Measurements from ENCODE around the gene IFITM5.
"Not testable (repeated sequence)": the region's sequence is repeated elsewhere in the genome, so short reads cannot be mapped to it uniquely, and the experiment has no call there.

The IFITM5 gene

GRCh38 chr11:315516-315994, 16.2 kb upstream of the IFITM5 start:
- Histone ChIP-seq H3K4me1 (ENCODE audit: control insufficient read depth, insufficient read depth, low read length) (peaks cover 27% of the 10 kb centered on the region), H3K9me3 (ENCODE audit: control insufficient read depth, low read length) (no peaks in the 10 kb centered on the region), H3K9ac (ENCODE audit: low read length) (peak overlapping the region; percentile 85), H3K4me3 (ENCODE audit: low read length) (peak overlapping the region; percentile 80), H3K36me3 (ENCODE audit: control insufficient read depth, insufficient read depth, low read length, severe bottlenecking) (no peaks in the 10 kb centered on the region), H3K27me3 (replicated peaks; ENCODE audit: control insufficient read depth, insufficient read depth, low read length) (no peaks in the 10 kb centered on the region)
- DNase-seq (ENCODE audit: low read depth): no peak

DNA sequence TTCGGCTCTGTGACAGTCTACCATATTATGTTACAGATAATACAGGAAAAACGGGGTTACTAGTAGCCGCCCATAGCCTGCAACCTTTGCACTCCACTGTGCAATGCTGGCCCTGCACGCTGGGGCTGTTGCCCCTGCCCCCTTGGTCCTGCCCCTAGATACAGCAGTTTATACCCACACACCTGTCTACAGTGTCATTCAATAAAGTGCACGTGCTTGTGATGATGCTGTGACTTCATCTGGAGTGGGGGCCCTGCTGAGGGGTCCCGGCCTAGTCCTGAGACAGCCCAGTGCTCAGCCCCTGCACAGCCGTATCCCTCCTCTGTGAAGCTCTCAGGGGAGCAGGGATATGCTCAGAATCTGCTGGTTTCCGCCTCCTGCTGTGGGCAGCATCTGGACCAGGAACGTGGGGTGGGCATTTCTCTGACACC, 15.7 kb upstream of the IFITM5 start:
- H3K4me3 ChIP-seq (ENCODE audit: low read length): peak overlapping the region; percentile 80
- DNase-seq (ENCODE audit: low read depth): no peak
- peaks cover 27% of the 10 kb centered on the region for H3K4me1 ChIP-seq (ENCODE audit: control insufficient read depth, insufficient read depth, low read length)
- no peaks in the 10 kb centered on the region for H3K9me3 ChIP-seq (ENCODE audit: control insufficient read depth, low read length)
- H3K27me3 ChIP-seq (replicated peaks; ENCODE audit: control insufficient read depth, insufficient read depth, low read length): no peaks in the 10 kb centered on the region
- H3K36me3 ChIP-seq (ENCODE audit: control insufficient read depth, insufficient read depth, low read length, severe bottlenecking): no peaks in the 10 kb centered on the region
- peak overlapping the region; percentile 85 for H3K9ac ChIP-seq (ENCODE audit: low read length)

- Histone ChIP-seq H3K4me1 (ENCODE audit: control insufficient read depth, insufficient read depth, low read length) (peaks cover 32% of the 10 kb centered on the region), H3K9ac (ENCODE audit: low read length) (peak overlapping the region; percentile 85), H3K4me3 (ENCODE audit: low read length) (peak overlapping the region; percentile 80)
- DNase-seq (ENCODE audit: low read depth); H3K36me3 ChIP-seq (ENCODE audit: control insufficient read depth, insufficient read depth, low read length, severe bottlenecking); H3K9me3 ChIP-seq (ENCODE audit: control insufficient read depth, low read length); H3K27me3 ChIP-seq (replicated peaks; ENCODE audit: control insufficient read depth, insufficient read depth, low read length): not testable (repeated sequence)
Measured at GRCh38 chr11:314554-314875, 15.2 kb upstream of the IFITM5 start.

DNA sequence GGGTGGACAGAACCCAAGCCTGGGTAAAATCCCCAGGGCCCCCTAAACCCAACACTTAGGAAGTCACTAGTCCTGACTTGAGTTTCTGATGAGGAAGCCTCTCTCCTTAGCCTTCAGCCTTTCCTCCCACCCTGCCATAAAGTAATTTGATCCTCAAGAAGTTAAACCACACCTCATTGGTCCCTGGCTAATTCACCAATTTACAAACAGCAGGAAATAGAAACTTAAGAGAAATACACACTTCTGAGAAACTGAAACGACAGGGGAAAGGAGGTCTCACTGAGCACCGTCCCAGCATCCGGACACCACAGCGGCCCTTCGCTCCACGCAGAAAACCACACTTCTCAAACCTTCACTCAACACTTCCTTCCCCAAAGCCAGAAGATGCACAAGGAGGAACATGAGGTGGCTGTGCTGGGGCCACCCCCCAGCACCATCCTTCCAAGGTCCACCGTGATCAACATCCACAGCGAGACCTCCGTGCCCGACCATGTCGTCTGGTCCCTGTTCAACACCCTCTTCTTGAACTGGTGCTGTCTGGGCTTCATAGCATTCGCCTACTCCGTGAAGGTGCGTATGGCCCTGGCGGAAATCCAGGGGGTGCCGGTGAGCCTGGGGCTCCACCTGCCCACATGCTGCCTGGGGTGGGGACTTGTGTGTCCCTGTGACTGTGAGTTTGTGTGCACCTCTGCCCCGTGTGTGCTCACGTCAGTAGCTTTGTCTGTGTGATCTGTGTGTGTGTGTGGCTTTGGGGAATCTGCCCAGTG, 14.6 kb upstream of the IFITM5 start, which contains the start of gene IFITM1:
IFITM1 (plus strand) TSS at position 254 of the 767 bp plus-strand sequence; CDS start at position 385, 131 bp downstream.
- H3K4me3 ChIP-seq (ENCODE audit: low read length): peak within 1 kb of the TSS; percentile 80
- H3K4me1 ChIP-seq (ENCODE audit: control insufficient read depth, insufficient read depth, low read length): peaks cover 38% of the 10 kb centered on the region
- peak; percentile 89 for DNase-seq (ENCODE audit: low read depth)

DNA sequence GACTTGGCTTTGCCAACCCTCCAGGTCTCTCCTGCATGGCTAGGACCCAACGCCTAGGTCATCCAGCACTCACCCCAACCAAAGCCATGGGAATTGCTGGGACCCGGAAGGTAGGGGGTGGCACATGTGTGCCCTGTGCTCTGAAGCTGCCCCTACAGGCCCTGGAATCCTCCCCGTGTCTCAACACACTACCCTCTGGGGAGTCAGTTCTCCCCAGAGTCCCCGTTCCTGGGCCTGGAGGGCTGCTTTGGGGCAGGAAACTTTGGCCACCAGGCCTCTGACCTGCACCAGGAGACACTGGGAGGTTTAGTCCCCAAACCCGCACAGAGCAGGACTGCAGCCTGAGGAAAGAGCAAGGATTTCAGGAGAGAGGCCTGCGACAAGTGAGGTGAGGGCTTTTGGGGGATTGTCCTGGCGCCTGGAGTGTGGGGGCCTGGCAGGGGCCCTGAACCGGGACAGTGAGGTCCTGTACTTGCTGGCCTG, 14.0 kb upstream of the IFITM5 start:
- Histone ChIP-seq H3K9me3 (ENCODE audit: control insufficient read depth, low read length) (no peaks in the 10 kb centered on the region), H3K4me3 (ENCODE audit: low read length) (no peak overlapping the region), H3K36me3 (ENCODE audit: control insufficient read depth, insufficient read depth, low read length, severe bottlenecking) (no peaks in the 10 kb centered on the region), H3K4me1 (ENCODE audit: control insufficient read depth, insufficient read depth, low read length) (peaks cover 38% of the 10 kb centered on the region), H3K9ac (ENCODE audit: low read length) (peak overlapping the region; percentile 85), H3K27me3 (replicated peaks; ENCODE audit: control insufficient read depth, insufficient read depth, low read length) (no peaks in the 10 kb centered on the region)
- DNase-seq (ENCODE audit: low read depth): no peak

More for the DNA sequence above, 14.6 kb upstream of the IFITM5 start, which contains the start of gene IFITM1:
- peak within 1 kb of the TSS; percentile 85 for H3K9ac ChIP-seq (ENCODE audit: low read length)
- H3K9me3 ChIP-seq (ENCODE audit: control insufficient read depth, low read length): no peaks in the 10 kb centered on the region
- H3K36me3 ChIP-seq (ENCODE audit: control insufficient read depth, insufficient read depth, low read length, severe bottlenecking): no peaks in the 10 kb centered on the region
- no peaks in the 10 kb centered on the region for H3K27me3 ChIP-seq (replicated peaks; ENCODE audit: control insufficient read depth, insufficient read depth, low read length)

- H3K4me3 ChIP-seq (ENCODE audit: low read length): peak overlapping the region; percentile 52
- H3K27me3 ChIP-seq (replicated peaks; ENCODE audit: control insufficient read depth, insufficient read depth, low read length): no peaks in the 10 kb centered on the region
- H3K4me1 ChIP-seq (ENCODE audit: control insufficient read depth, insufficient read depth, low read length): peaks cover 35% of the 10 kb centered on the region
- no peaks in the 10 kb centered on the region for H3K36me3 ChIP-seq (ENCODE audit: control insufficient read depth, insufficient read depth, low read length, severe bottlenecking)
- no peaks in the 10 kb centered on the region for H3K9me3 ChIP-seq (ENCODE audit: control insufficient read depth, low read length)
- H3K9ac ChIP-seq (ENCODE audit: low read length): peak overlapping the region; percentile 79
- no peak for DNase-seq (ENCODE audit: low read depth)
Measured at GRCh38 chr11:312092-312816, 12.9 kb upstream of the IFITM5 start.

- H3K27me3 ChIP-seq (replicated peaks; ENCODE audit: control insufficient read depth, insufficient read depth, low read length); H3K9me3 ChIP-seq (ENCODE audit: control insufficient read depth, low read length); DNase-seq (ENCODE audit: low read depth); H3K36me3 ChIP-seq (ENCODE audit: control insufficient read depth, insufficient read depth, low read length, severe bottlenecking): not testable (repeated sequence)
- Histone ChIP-seq H3K4me3 (ENCODE audit: low read length) (peak overlapping the region; percentile 52), H3K9ac (ENCODE audit: low read length) (peak overlapping the region; percentile 79), H3K4me1 (ENCODE audit: control insufficient read depth, insufficient read depth, low read length) (peaks cover 30% of the 10 kb centered on the region)
Measured at GRCh38 chr11:311013-311748, 11.9 kb upstream of the IFITM5 start.

- peaks cover 27% of the 10 kb centered on the region for H3K4me1 ChIP-seq (ENCODE audit: control insufficient read depth, insufficient read depth, low read length)
Measured at GRCh38 chr11:309979-310572, 10.8 kb upstream of the IFITM5 start.

DNA sequence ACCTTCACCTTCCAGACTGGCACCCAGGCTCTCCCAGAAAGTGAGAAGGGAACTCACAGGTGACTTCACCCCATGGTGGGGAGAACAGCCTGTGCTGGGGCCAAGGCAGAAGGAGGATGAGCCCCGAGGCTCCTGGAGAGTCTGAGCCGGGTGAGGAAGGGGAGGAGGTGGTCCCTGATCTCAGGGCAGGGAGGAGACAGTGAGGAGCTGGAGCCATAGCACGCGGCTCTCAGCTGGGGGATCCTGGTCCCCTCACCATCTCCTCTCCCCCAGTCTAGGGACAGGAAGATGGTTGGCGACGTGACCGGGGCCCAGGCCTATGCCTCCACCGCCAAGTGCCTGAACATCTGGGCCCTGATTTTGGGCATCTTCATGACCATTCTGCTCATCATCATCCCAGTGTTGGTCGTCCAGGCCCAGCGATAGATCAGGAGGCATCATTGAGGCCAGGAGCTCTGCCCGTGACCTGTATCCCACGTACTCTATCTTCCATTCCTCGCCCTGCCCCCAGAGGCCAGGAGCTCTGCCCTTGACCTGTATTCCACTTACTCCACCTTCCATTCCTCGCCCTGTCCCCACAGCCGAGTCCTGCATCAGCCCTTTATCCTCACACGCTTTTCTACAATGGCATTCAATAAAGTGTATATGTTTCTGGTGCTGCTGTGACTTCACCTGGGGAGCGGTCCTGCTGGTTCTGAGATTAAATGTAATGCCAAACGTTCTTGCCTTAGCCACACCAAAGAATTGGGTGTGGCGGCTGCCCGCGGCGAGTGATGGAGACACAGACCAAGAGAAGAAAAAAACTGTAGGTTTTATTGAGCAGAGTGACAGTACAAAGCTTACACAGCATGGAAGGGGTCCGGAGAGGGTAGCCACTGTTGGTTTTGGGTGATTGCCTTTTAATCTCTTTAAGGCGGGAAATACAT, 9.7 kb upstream of the IFITM5 start:
- Histone ChIP-seq H3K4me1 (ENCODE audit: control insufficient read depth, insufficient read depth, low read length) (peaks cover 27% of the 10 kb centered on the region), H3K4me3 (ENCODE audit: low read length) (peak overlapping the region; percentile 91), H3K9ac (ENCODE audit: low read length) (peak overlapping the region; percentile 92)
- not testable (repeated sequence) for H3K9me3 ChIP-seq (ENCODE audit: control insufficient read depth, low read length); H3K27me3 ChIP-seq (replicated peaks; ENCODE audit: control insufficient read depth, insufficient read depth, low read length); H3K36me3 ChIP-seq (ENCODE audit: control insufficient read depth, insufficient read depth, low read length, severe bottlenecking); DNase-seq (ENCODE audit: low read depth)

More at GRCh38 chr11:309979-310572, 10.8 kb upstream of the IFITM5 start:
- H3K36me3 ChIP-seq (ENCODE audit: control insufficient read depth, insufficient read depth, low read length, severe bottlenecking); H3K9me3 ChIP-seq (ENCODE audit: control insufficient read depth, low read length); H3K27me3 ChIP-seq (replicated peaks; ENCODE audit: control insufficient read depth, insufficient read depth, low read length); DNase-seq (ENCODE audit: low read depth): not testable (repeated sequence)
- Histone ChIP-seq H3K4me3 (ENCODE audit: low read length) (peak overlapping the region; percentile 91), H3K9ac (ENCODE audit: low read length) (peak overlapping the region; percentile 92)
